GM12878 (cell line): ENCODE measurements around the gene ASAP3. TPM values are rescaled to one million over a fixed set of nuclear protein-coding genes. Genes with fewer than 3 reads are reported as not detected.

Source experiments
- ATAC-seq: fragments of 200-7000 bp; cut with Tn5 transposase; 3 replicates; pipeline ENCODE4 v1.9.1; 2020; ENCODE audit warnings: mild to moderate bottlenecking, moderate library complexity
- BruUV-seq: library from RNA; stranded (reverse); fragments of 400-500 nt; replicated peaks from 2 replicates; lab custom pipeline; 2021; lab: Mats Ljungman, UMichigan
- CTCF ChIA-PET: fragments of 300-600 bp; sonication (Branson Sonifier 250); formaldehyde crosslinking; extraction: SDS; loops from one replicate; lab custom pipeline; 2021; ENCODE audit warnings: inconsistent platforms; lab: Yijun Ruan, JAX
- POLR2A ChIA-PET: fragments of 350-600 bp; formaldehyde crosslinking; extraction: SDS; loops from one replicate; lab custom pipeline; 2021; ENCODE audit warnings: inconsistent platforms; lab: Charles Lee
- RAD21 ChIA-PET: fragments of 300-600 bp; sonication (Branson Sonifier 250); formaldehyde crosslinking; loops from one replicate; lab custom pipeline; 2023; ENCODE audit warnings: antibody characterized with exemption; ENCODE audit not compliant: unreplicated experiment; lab: Charles Lee
- SMC1A ChIA-PET: fragments of 300-600 bp; sonication (Branson Sonifier 250); formaldehyde crosslinking; loops from one replicate; lab custom pipeline; 2023; ENCODE audit not compliant: unreplicated experiment, uncharacterized antibody; lab: Charles Lee
- DNase-seq: peaks from one replicate; pipeline ENCODE4 v3.0.0-alpha.2; 2011; ENCODE audit warnings: low read depth, low spot score
- FAIRE-seq: peaks from 3 replicates; lab custom pipeline; 2011; peaks lifted over from hg19 to GRCh38; lab: Jason Lieb, UNC
- H2AFZ ChIP-seq: 2 replicates; pipeline ENCODE4 v1.6.0; 2011; ENCODE audit warnings: low read depth, low read length, control low read depth; ENCODE audit not compliant: control insufficient read depth
- H3K27ac ChIP-seq: 2 replicates; pipeline ENCODE4 v1.5.1; 2011; ENCODE audit warnings: control low read depth; ENCODE audit not compliant: control insufficient read depth, insufficient read depth
- H3K27me3 ChIP-seq, 2 experiments: replicated peaks in 1 of 2; 2 replicates each; pipeline versions ENCODE4 v1.6.0 to v1.6.1; 2011; ENCODE audit warnings: low read length in 1 of 2; ENCODE audit not compliant: control insufficient read depth in 2 of 2, insufficient read depth in 2 of 2
- H3K36me3 ChIP-seq, 2 experiments: 2 replicates each; pipeline ENCODE4 v1.5.1; 2011; ENCODE audit warnings: low read length in 1 of 2; ENCODE audit not compliant: control insufficient read depth in 2 of 2, insufficient read depth in 2 of 2
- H3K4me1 ChIP-seq: 2 replicates; pipeline ENCODE4 v1.6.1; 2011; ENCODE audit warnings: mild to moderate bottlenecking, low read length, moderate library complexity, mixed read lengths; ENCODE audit not compliant: control insufficient read depth, insufficient read depth
- H3K4me2 ChIP-seq: 2 replicates; pipeline ENCODE4 v1.6.0; 2011; ENCODE audit warnings: control low read depth; ENCODE audit not compliant: control insufficient read depth, insufficient read depth
- H3K4me3 ChIP-seq: fragments of 200-600 bp; sonication (generic); 2 replicates; pipeline ENCODE4 v1.5.1; 2016
- H3K79me2 ChIP-seq: 2 replicates; pipeline ENCODE4 v1.6.0; 2011; ENCODE audit warnings: low read length; ENCODE audit not compliant: control insufficient read depth, insufficient read depth
- H3K9ac ChIP-seq: 2 replicates; pipeline ENCODE4 v1.8.0; 2011; ENCODE audit warnings: low read length, control low read depth, mixed read lengths; ENCODE audit not compliant: control insufficient read depth, insufficient read depth
- H3K9me3 ChIP-seq: replicated peaks from 3 replicates; pipeline ENCODE4 v1.5.1; 2011; ENCODE audit warnings: mild to moderate bottlenecking, low read length; ENCODE audit not compliant: control insufficient read depth, insufficient read depth
- H4K20me1 ChIP-seq: 2 replicates; pipeline ENCODE4 v1.6.0; 2011; ENCODE audit not compliant: control insufficient read depth, insufficient read depth
- ATF7 ChIP-seq: fragments of 450-650 bp; IDR thresholded peaks from 2 replicates; pipeline ENCODE4 v1.6.1; 2016; ENCODE audit warnings: low read depth, mild to moderate bottlenecking
- CBFB ChIP-seq: IDR thresholded peaks from 2 replicates; pipeline ENCODE4 v1.6.1; 2016; ENCODE audit warnings: antibody characterized with exemption, low read depth
- HSF1 ChIP-seq: fragments of 150-350 bp; IDR thresholded peaks from 2 replicates; pipeline ENCODE4 v1.6.1; 2014; ENCODE audit warnings: mild to moderate bottlenecking, low read depth, low read length
- POU2F2 ChIP-seq: IDR thresholded peaks from 3 replicates; pipeline ENCODE4 v1.6.1; 2011; ENCODE audit warnings: low read depth, mild to moderate bottlenecking, low read length, borderline replicate concordance
- SRF ChIP-seq, 2 experiments: IDR thresholded peaks; 2 replicates each; pipeline ENCODE4 v1.6.1; 2011; ENCODE audit warnings: low read depth in 2 of 2, low read length in 2 of 2, mild to moderate bottlenecking in 1 of 2, moderate library complexity in 1 of 2
- USF1 ChIP-seq: IDR thresholded peaks from 2 replicates; pipeline ENCODE4 v1.6.1; 2011; ENCODE audit warnings: borderline replicate concordance, low read depth, mild to moderate bottlenecking, moderate library complexity, mixed read lengths, low read length; ENCODE audit not compliant: insufficient read depth; ENCODE audit errors: extremely low read length
- WGBS: methylation state at CpG from one replicate; pipeline ENCODE4 v1.1.6; 2016; ENCODE audit warnings: low lambda C conversion rate; ENCODE audit not compliant: insufficient replicate concordance, insufficient coverage; ENCODE audit errors: missing lambda C conversion rate; 5-methylcytosine and 5-hydroxymethylcytosine counted together
- in situ Hi-C: fragments of 300-500 bp; cut with MboI; formaldehyde crosslinking; loops from 9 replicates; pipeline ENCODE4 v1.14.3; 2018; ENCODE audit warnings: mixed read lengths
- intact Hi-C: fragments of 100-400 bp; cut with micrococcal nuclease; formaldehyde crosslinking; loops from one replicate; pipeline ENCODE4 v1.14.2; 2022; ENCODE audit not compliant: unreplicated experiment
- polyA plus RNA-seq, 11 experiments: library from polyadenylated mRNA; depleted of rRNA in 4 of 11; unstranded in 6 of 11; stranded (reverse) in 5 of 11; fragments of >200 nt; fragmentation: Nextera tagmentation in 4 of 11; fragmentation: Illumina TruSeq in 1 of 11; extraction: Ambion mirVana in 4 of 11; extraction: Trizol in 1 of 11; gene quantifications; 1 replicate in 1 of 11; 2 replicates in 10 of 11; pipeline versions ENCODE4 v1.2.1 to v1.2.3, GENCODE V29; 2011 to 2016; ENCODE audit warnings: inconsistent platforms in 2 of 11, missing spikeins in 2 of 11, low read depth in 1 of 11
- total RNA-seq, 4 experiments: library from RNA; depleted of rRNA in 3 of 4; stranded (reverse); fragments of >200 nt in 3 of 4; fragmentation: Illumina TruSeq in 1 of 4; extraction: Trizol in 1 of 4; gene quantifications; 2 replicates each; pipeline versions ENCODE4 v1.2.1 to v1.2.3, GENCODE V29; 2013 to 2021

Gene ASAP3
- total and polyA plus RNA-seq, 10 of the 15 experiments (the other 5 are each of a cell fraction or from before 2014, with no cell fraction given): 0.04 to 0.92 (median 0.34) TPM; not detected in 1

- Histone ChIP-seq H3K4me1 (no peaks in the 10 kb centered on the region), H3K4me3 (no peak overlapping the region), H3K4me2 (no peak overlapping the region), H4K20me1 (no peaks in the 10 kb centered on the region), H3K36me3 (no peaks in the 10 kb centered on the region), H3K9ac (no peak overlapping the region), H3K9me3 (no peaks in the 10 kb centered on the region), H2AFZ (no peak overlapping the region), H3K27ac (no peak overlapping the region), H3K79me2 (no peaks in the 10 kb centered on the region), H3K27me3 (peaks cover 2 to 5% of the 10 kb centered on the region in 2 experiments; a peak in 2 of 4 replicates)
- ATAC-seq (no peak), DNase-seq (no peak), FAIRE-seq (no peak)
- intact Hi-C loops (no loop called here), in situ Hi-C loops (no loop called here)
- RAD21 ChIA-PET: no interaction called here
- SMC1A ChIA-PET: no interaction called here
- 29% methylated on average over 12 of the region's 12 CpGs for WGBS
- CTCF ChIA-PET: no interaction called here
- no TSS peak for BruUV-seq
- TF ChIP-seq HSF1 (no peak), ATF7 (no peak), SRF (IDR thresholded peaks at IDR 0.05; ENCODE audit: low read depth in 2 of 2, low read length in 2 of 2) (no peak), POU2F2 (no peak), USF1 (no peak), CBFB (no peak)
- POLR2A ChIA-PET: no interaction called here
Observed at GRCh38 chr1:23430803-23431202, 53.2 kb downstream of the ASAP3 start.
